Measurements from ENCODE around the gene ABCA2.

- no peak for TF ChIP-seq CTCF (IDR thresholded peaks at IDR 0.05)
- no peak for TF ChIP-seq RELA (CRISPR knock-in tag; IDR thresholded peaks at IDR 0.05; ENCODE audit: borderline replicate concordance)
- TF ChIP-seq, protein P1, sequence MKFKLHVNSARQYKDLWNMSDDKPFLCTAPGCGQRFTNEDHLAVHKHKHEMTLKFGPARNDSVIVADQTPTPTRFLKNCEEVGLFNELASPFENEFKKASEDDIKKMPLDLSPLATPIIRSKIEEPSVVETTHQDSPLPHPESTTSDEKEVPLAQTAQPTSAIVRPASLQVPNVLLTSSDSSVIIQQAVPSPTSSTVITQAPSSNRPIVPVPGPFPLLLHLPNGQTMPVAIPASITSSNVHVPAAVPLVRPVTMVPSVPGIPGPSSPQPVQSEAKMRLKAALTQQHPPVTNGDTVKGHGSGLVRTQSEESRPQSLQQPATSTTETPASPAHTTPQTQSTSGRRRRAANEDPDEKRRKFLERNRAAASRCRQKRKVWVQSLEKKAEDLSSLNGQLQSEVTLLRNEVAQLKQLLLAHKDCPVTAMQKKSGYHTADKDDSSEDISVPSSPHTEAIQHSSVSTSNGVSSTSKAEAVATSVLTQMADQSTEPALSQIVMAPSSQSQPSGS (CRISPR knock-in tag; IDR thresholded peaks at IDR 0.05; ENCODE audit: borderline replicate concordance, low read depth) = no peak
- no peak for TF ChIP-seq PRDM15 (CRISPR knock-in tag; IDR thresholded peaks at IDR 0.05)
Observed at GRCh38 chr9:136997830-136998234, 30.2 kb downstream of the ABCA2 start.
